HuH-7.5 (cell line): ENCODE measurements around the gene TRRAP.

Experiments
- DNase-seq: peaks from one replicate; pipeline ENCODE4 v3.0.0; 2011; ENCODE audit warnings: low spot score

Gene TRRAP

DNA sequence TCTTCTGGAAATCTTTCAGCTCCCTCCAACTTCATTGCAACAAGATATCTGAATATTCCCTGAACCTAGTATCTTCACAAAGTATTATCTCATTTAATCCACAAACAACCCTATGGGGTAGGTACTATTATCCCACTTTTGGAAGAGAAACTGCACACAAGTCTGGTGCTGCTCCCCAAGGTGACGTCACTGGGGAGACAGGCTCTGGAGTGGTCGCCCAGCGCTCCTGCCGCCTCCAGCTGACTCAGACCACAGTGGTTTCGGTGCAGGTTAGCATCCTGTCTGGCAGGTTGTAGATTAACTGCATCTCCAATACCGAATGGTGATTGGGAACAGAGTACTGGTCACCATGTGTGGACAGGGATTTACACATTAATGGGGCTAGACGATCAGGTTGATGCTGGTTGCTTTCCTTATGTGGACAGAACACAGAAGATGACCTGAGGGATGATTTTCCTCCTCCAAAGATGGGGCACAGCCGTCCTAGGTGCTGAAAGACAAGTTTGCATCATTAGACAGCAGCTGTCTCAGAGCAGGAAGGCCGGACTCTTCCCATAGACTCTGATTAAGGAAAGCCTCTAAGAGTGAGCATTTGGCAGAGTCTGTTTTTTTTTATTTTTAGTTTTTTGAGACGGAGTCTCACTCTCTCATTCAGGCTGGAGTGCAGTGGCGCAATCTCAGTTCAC, 128.6 kb downstream of the TRRAP start:
- no peak for DNase-seq

- no peak for DNase-seq
Measured at GRCh38 chr7:99008181-99008631, 129.9 kb downstream of the TRRAP start.

GRCh38 chr7:99008921-99009530, 130.7 kb downstream of the TRRAP start:
- DNase-seq, result no peak

DNA sequence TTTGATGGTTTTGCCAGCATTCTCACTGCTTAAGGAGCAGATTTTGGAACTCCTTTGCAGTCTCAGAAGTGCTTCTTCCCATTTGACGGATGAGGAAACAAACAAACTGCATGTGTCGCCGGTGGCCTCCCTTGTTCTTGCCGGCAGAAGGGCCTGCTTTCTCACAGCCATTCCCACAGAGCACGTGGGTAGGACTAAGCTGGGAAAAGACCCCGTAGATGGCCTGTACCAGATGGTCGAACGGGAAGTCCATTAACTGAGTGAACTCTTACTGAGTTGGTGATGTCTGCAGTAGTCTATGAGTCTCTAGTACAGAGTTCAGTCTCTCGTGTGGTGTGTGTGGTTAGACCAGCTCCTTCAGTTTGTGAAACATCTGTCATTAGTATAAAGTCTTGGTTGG, 131.9 kb downstream of the TRRAP start:
- DNase-seq, result no peak

- DNase-seq, result no peak
Measured at GRCh38 chr7:99011341-99011705, 133.0 kb downstream of the TRRAP start.

- DNase-seq, result no peak
Measured at GRCh38 chr7:99011706-99012404, 133.5 kb downstream of the TRRAP start.

DNA sequence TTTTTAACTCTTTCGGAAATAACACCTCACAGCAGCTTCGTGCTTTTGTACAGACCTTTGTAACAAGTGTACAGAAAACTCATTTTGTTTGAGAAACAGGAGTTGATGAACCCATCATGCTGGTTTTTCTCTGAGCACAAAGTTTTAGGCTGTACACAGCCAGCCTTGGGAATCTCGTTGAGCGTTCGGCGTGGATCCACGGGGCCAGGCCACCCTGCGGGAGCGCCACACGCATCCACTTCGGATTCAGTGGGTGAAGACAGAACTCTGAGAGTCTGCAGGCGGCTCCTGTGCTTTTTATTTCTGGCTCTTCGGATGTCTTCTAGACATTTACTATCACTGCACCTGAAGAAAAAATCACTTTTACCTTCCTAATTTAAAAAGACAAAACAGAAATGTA, 134.4 kb downstream of the TRRAP start:
- no peak for DNase-seq

DNA sequence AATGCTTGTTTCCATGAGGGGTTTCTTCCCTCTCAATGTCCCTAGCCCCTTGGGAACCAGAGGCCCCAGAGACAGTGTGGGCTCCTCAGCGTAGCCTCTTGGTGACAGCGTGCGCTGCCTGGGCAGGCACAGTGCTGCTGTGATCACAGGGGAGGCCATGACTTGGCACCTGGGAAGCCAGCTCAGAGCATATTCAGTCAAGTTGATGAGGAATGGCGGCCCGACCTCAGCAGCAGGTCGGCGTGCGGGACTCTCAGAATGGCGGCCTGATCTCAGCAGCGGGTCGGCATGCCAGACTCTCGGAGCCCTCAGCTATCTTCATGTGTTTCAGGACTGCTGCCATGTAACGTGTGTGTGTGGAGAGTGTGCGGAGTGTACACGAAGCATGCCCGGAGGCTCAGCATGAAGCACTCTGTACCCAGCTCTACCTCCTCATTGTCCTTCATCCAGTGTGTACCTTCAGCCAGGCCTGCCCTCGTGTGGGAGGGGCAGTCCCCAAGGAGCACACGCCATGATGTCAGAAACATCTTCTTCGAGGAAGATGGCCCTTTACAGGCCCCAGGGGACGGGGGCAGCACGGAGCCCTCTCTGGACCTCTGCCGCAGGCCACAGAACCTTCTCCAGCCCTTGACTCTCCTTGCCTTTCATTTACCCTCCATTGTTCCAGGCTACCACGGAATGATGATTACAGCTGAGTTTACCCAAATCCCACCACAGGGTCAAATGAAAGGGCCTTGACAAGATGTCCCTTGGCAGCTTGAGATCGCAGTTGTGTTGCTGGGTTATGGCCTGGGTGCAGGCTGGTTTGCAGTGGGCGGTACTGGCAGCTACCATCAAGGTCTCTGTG, 135.2 kb downstream of the TRRAP start:
- DNase-seq, result no peak

DNA sequence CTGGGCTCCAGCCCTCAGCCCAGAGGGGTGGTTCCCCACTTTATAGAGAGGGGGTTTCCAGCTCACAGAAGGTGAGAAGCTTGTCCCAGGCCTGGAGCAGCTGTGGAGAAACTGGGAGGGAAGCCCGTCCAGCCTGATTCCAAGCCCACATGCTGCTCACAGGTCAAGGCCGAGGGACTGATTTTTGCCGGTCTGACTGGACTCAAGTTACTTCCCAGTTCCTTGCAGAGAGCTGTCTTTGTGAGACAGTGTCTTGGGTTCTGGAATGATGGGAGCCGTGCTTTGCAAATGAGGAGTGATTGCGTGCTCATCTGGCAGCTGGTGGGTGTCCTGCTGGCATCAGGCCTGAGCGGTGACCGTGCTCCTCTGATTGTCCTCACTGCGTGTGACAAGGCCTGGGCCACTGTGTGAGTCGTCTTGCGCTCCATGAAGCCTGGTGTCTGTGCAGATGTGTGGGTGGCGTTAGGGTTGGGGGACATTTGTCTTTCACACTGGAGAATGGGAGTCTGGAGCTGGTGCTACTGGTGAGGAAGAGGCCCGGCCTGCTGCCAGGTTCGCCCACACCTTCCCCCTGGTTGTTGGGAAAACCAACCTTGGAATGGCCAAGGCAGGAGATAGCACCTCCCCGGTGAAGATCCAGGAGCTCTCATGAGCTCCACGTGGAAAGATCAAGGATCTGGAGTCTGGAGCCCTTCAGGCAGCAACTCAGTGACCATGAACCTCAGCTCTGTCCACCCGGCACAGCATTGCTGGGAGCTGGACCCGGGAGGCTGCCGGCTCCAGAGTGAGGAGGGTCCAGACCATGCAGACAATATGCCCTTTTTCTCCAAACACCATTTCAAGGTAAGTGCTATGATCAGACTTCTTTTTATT, 136.0 kb downstream of the TRRAP start:
- no peak for DNase-seq

DNA sequence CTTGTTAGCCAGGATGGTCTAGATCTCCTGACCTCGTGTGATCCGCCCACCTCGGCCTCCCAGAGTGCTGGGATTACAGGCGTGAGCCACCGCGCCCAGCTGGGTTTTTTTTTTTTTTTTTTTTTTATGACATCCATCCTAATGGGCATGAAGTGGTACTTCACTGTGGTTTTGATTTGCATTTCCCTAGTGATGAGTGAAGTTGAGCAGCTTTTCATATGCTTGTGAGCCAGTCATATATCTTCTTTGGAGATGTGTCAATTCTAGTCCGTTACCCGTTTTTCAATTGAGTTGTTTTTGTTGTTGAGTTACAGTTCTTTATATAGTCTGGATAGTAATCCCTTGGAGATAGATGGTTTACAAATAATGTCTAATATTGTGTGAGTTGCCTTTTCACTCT, 137.9 kb downstream of the TRRAP start:
- no peak for DNase-seq

- no peak for DNase-seq
Measured at GRCh38 chr7:99019523-99020412, 141.4 kb downstream of the TRRAP start.

GRCh38 chr7:99020413-99020715, 142.0 kb downstream of the TRRAP start:
- no peak for DNase-seq

GRCh38 chr7:99021941-99022560, 143.7 kb downstream of the TRRAP start:
- no peak for DNase-seq

DNA sequence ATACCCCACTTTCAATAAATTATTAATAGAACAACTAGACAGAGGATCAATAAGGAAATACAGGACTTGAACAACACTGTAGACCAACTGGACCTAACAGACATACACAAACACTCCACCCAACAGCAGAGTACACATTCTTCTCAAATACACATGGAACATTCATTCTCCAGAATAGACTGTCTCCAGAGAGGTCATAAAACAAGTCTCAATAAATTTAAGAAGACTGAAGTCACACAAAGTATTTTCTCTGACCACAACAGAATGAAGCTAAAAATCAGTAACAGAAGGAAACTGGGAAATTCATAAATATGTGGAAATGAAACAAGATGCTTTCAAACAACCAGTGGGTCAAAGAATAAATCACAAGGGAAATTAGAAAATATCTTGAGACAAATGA, 145.7 kb downstream of the TRRAP start:
- no peak for DNase-seq

GRCh38 chr7:99027241-99027640, 148.9 kb downstream of the TRRAP start:
- no peak for DNase-seq

- DNase-seq, result no peak
Measured at GRCh38 chr7:99027841-99028240, 149.5 kb downstream of the TRRAP start.

DNA sequence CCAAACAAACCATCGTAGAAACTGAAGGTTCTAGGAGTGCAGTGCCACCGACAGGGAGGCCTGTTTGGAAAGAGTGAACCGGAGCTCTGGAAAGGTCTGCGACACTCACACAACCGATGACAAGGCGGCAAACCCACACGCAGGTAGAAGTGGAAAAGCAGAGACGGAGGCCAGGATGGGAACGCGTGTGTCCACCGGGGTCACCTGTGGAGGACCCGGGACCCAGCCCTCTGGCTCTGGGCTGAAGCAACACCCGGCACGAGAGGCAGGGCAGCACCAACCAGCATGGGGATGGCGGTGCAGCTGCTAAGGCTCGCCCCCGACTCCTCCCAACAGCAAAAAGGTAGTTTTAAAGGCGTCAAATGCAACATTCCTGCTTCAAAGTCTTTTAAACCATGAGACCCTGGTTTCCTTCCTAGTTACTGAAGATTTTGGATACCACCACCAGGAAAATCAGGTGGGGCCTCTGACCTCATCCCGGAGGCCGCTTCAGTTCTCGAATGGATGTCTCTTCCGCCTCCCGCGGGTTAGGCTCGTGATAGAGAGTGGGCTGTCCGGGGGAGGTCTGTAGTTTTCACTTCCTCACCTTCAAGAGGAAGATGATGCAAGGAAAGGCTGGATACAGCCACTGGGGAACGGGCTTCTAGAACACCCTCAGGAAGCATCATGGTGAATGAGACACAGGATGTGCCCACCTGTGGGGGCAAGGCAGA, 150.1 kb downstream of the TRRAP start:
- DNase-seq, result no peak

DNA sequence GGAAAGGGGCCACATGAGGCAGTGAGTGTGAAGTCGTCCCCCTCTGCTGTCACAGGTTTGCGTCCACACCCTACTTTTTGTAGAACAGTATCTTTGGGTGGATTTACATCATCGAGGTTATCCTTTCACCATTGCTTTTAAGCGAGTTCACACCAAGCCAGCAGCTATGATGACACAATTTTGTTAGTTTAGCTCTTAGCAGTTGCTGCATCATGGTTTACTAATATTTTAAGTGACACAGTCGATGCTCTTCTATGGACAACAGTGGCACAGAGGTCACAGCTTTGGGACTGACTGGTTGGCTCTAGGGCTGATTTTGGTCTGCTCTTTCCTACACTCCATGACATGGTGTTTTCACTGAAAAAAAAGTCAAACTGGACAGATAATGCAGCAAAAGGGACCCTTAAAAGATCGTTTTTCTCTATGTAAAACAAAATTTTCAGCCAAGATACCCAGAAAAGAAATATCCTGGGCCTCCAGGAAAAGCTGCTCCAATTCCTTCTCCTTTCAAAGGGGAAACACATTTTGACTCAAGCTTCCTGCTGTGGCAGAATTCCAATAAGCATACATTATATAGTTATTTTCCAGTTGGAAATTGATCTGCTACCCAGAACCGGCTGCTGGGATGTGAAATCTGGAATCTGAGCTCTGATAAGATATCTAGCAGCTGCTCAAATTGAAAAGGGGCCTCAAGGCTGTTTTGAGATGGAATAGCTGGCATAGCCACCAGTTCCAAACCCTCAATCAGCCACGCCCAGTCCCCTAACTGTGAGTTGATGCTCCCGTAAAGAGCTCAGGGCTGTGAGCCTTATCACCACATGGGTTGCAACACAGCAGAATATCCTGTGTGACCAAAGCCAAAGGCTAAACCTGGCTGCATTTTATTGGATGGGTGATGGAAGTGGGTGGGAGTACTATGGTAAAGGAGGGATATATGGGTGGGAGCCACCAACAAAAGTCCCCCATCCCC, 151.4 kb downstream of the TRRAP start:
- no peak for DNase-seq
